Progenitor cell of endocrine pancreas (in vitro differentiated cells): ENCODE data around the gene TMEM187. TPM values are rescaled to one million over a fixed set of nuclear protein-coding genes. Genes with fewer than 3 reads are reported as not detected.
A peak's percentile ranks its signal among the peaks of the same experiment; 100 is the strongest.

Experiments used
- DNase-seq: peaks from one replicate; pipeline ENCODE4 v3.0.0; 2021; ENCODE audit warnings: low spot score; ENCODE audit not compliant: unreplicated experiment
- H3K27ac Mint-ChIP-seq: 2 replicates; pipeline ENCODE4 v1.8.0; 2021; ENCODE audit warnings: mild to moderate bottlenecking, moderate library complexity, mixed read lengths
- H3K27me3 Mint-ChIP-seq: 2 replicates; pipeline ENCODE4 v1.8.0; 2021; ENCODE audit warnings: mixed read lengths
- H3K36me3 Mint-ChIP-seq: 2 replicates; pipeline ENCODE4 v1.8.0; 2022; ENCODE audit warnings: mixed read lengths; ENCODE audit not compliant: insufficient read depth
- H3K4me1 Mint-ChIP-seq: 2 replicates; pipeline ENCODE4 v1.8.0; 2021; ENCODE audit warnings: low read depth, mixed read lengths
- H3K4me3 Mint-ChIP-seq: 2 replicates; pipeline ENCODE4 v1.8.0; 2021; ENCODE audit warnings: low read depth, mild to moderate bottlenecking, moderate library complexity, mixed read lengths
- H3K9me3 Mint-ChIP-seq: 2 replicates; pipeline ENCODE4 v1.8.0; 2021; ENCODE audit warnings: low read depth, mixed read lengths
- CTCF ChIP-seq: fragments of 200-600 bp; sonication (generic); IDR thresholded peaks from one replicate; pipeline ENCODE4 v1.5.0; 2021; ENCODE audit warnings: antibody characterized with exemption, mild to moderate bottlenecking; ENCODE audit not compliant: unreplicated experiment
- total RNA-seq: library from RNA; stranded (reverse); gene quantifications from 2 replicates; pipeline ENCODE4 v1.2.1, GENCODE V29; 2021

Gene TMEM187
- total RNA-seq, 1 donor from 2014 or later = 11.7 TPM

- Mint-ChIP-seq H3K27me3 (no peaks in the 10 kb centered on the region), H3K4me3 (peak within 1 kb of the TSS; percentile 78), H3K4me1 (peaks cover 6% of the 10 kb centered on the region), H3K9me3 (peaks cover 3% of the 10 kb centered on the region), H3K36me3 (no peaks in the 10 kb centered on the region), H3K27ac (peak within 1 kb of the TSS; percentile 93)
- no peak for TF ChIP-seq CTCF
- DNase-seq = no peak
These were observed 46.6 kb upstream of the TMEM187 start, which contains the start of gene ARHGAP4 for GRCh38 chrX:153925739-153926551. Gene ARHGAP4 (minus strand): TSS chrX:153926264. CDS start chrX:153926202, 62 bp downstream.

GRCh38 chrX:153926552-153926857 is 46.0 kb upstream of the TMEM187 start:
- H3K9me3 Mint-ChIP-seq = peaks cover 5% of the 10 kb centered on the region
- H3K36me3 Mint-ChIP-seq = peaks cover 3% of the 10 kb centered on the region
- no peaks in the 10 kb centered on the region for H3K27me3 Mint-ChIP-seq
- H3K27ac Mint-ChIP-seq = no peak overlapping the region
- no peak for DNase-seq
- peaks cover 6% of the 10 kb centered on the region for H3K4me1 Mint-ChIP-seq
- H3K4me3 Mint-ChIP-seq = peak overlapping the region; percentile 78
- TF ChIP-seq CTCF = no peak

GRCh38 chrX:153926858-153927671 is 45.5 kb upstream of the TMEM187 start:
- Mint-ChIP-seq H3K27ac (peak overlapping the region; percentile 93), H3K4me1 (peaks cover 6% of the 10 kb centered on the region), H3K36me3 (peaks cover 4% of the 10 kb centered on the region), H3K9me3 (peaks cover 6% of the 10 kb centered on the region), H3K4me3 (peak overlapping the region; percentile 78), H3K27me3 (no peaks in the 10 kb centered on the region)
- TF ChIP-seq CTCF = no peak
- DNase-seq = no peak

- TF ChIP-seq CTCF = no peak
- Mint-ChIP-seq H3K4me3 (peak overlapping the region; percentile 78), H3K4me1 (peaks cover 6% of the 10 kb centered on the region), H3K36me3 (peaks cover 4% of the 10 kb centered on the region), H3K27me3 (no peaks in the 10 kb centered on the region), H3K9me3 (peaks cover 6% of the 10 kb centered on the region), H3K27ac (peak overlapping the region; percentile 93)
- no peak for DNase-seq
These were observed 45.0 kb upstream of the TMEM187 start for GRCh38 chrX:153927672-153927921.

- Mint-ChIP-seq H3K4me3 (peak overlapping the region; percentile 78), H3K36me3 (peaks cover 4% of the 10 kb centered on the region), H3K9me3 (peaks cover 6% of the 10 kb centered on the region), H3K4me1 (peaks cover 6% of the 10 kb centered on the region), H3K27me3 (no peaks in the 10 kb centered on the region), H3K27ac (peak overlapping the region; percentile 93)
- DNase-seq = peak; percentile 83
- no peak for TF ChIP-seq CTCF
These were observed 44.4 kb upstream of the TMEM187 start for GRCh38 chrX:153927922-153928760.
